ENCODE measurements around the gene CEP72.

DNA sequence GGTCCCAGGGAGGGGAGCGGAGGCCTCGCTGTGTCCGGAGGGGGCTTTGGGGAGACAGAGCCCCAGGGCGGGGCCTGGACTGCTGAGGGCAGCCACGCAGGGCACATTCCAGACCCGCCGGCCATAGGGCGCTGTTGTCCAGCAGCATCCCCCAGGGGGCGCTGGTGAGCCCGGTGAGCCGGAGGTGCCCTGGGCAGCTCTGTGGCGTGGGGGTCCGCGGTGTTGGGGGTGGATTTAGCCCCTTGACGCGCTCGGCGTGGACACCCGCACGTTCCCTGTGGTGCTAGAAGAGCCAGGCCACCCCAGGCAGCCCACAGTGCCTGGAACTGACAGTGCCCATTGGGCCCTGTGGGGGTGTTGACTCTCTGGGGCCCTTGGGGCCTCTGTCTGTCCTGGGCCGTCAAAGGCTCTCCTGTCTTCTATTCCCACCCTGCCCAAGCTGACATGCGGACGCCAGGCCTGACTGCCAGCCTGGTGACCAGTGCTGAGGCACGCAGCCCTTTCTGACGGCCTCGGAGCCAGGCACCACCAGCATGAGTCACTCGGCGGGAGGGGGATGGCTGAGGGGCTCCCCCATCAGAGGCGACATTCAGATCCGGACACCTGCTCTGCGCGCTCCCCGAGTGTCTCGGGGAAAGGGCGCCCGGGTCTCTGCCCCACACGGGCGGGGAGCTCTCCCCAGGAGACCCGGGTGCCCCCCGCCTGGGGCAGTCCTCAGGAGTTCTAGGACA lies 57.1 kb downstream of the CEP72 start:
- TF ChIP-seq, protein P1, sequence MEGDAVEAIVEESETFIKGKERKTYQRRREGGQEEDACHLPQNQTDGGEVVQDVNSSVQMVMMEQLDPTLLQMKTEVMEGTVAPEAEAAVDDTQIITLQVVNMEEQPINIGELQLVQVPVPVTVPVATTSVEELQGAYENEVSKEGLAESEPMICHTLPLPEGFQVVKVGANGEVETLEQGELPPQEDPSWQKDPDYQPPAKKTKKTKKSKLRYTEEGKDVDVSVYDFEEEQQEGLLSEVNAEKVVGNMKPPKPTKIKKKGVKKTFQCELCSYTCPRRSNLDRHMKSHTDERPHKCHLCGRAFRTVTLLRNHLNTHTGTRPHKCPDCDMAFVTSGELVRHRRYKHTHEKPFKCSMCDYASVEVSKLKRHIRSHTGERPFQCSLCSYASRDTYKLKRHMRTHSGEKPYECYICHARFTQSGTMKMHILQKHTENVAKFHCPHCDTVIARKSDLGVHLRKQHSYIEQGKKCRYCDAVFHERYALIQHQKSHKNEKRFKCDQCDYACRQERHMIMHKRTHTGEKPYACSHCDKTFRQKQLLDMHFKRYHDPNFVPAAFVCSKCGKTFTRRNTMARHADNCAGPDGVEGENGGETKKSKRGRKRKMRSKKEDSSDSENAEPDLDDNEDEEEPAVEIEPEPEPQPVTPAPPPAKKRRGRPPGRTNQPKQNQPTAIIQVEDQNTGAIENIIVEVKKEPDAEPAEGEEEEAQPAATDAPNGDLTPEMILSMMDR (IDR thresholded peaks at IDR 0.05; ENCODE audit: insufficient read depth, low read depth, low read length) = peak; percentile 23
- no peak for TF ChIP-seq EZH2 (IDR thresholded peaks at IDR 0.05; ENCODE audit: insufficient read depth, low read length)

Measured in astrocyte (in vitro differentiated cells and primary cell).